ENCODE measurements around the gene CNKSR2. TPM values are rescaled to one million over a fixed set of nuclear protein-coding genes. Genes with fewer than 3 reads are reported as not detected.

CNKSR2 gene
- 24.7 and 33.0 TPM in 2 replicates for total RNA-seq (2014; rRNA removed; shearing (Covaris generic))

DNA sequence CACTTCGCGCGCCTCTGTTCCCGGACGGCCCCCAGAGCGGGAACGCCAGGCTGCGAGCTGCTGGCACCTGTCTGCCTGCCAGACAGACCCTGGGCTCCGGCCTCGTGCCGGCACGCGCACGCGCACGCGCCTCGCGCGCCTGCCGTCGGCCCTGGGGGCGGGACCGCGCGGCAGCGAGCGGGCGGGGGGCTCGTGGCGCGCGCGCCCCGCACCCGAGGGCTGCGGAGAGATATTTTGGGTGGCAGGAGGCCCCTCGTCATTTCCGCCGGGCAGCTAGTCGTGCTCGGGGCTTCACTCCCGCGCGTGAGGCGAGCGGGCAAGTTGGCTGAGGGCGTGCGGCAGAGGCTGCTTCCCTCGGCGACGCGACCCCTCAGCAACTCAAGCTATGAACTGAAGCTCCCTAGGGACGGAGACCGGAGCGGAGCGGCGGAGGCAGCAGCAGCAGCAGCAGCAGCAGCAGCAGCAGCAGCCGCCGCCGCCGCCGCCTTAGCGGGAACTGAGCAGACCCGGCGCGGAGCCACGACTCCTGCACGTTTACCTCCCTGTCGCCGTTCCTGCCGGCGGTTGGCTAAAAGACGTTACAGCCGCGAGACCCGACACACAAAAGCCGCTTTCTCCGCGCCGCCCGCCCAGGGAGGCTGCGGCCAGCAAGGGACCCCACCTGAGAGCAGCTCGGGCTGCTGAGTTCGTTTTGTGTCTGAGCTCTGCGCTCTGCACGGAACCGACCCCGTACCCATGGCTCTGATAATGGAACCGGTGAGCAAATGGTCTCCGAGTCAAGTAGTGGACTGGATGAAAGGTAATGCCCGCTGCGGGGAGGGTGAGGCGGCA lies at the start of gene CNKSR2:
TSS of gene CNKSR2 (plus strand) at position 256 of the 831 bp plus-strand sequence. CDS start at position 736, 480 bp downstream.
- Histone ChIP-seq H3K9me3 (replicated peaks) (no peaks in the 10 kb centered on the region), H3K4me1 (peaks cover 5% of the 10 kb centered on the region; the same call in 1 of the 2 replicates), H3K36me3 (no peaks in the 10 kb centered on the region), H3K27me3 (no peaks in the 10 kb centered on the region), H3K4me3 (peak within 1 kb of the TSS; percentile 81), H3K27ac (peak within 1 kb of the TSS; percentile 69)
- DNase-seq, result peak; percentile 88 to 89

DNA sequence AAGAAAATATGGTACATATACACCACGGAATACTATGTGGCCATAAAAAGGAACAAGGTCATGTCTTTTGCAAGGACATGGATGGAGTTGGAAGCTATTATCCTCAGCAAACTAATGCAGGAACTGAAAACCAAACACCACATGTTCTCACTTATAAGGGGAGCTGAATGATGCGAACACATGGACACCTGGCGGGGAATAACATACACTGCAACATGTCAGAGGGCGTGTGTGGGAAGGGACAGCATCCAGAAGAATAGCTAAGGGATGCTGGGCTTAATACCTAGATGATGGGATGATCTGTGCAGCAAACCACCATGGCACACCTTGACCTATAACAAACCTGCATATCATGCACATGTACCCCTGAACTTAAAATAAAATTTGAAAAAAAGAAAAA lies 19.5 kb upstream of the CNKSR2 start:
- Histone ChIP-seq H3K4me3 (no peak overlapping the region), H3K27me3 (no peaks in the 10 kb centered on the region), H3K27ac (no peak overlapping the region), H3K4me1 (no peaks in the 10 kb centered on the region), H3K9me3 (replicated peaks) (no peaks in the 10 kb centered on the region; the same call in 1 of the 2 replicates), H3K36me3 (no peaks in the 10 kb centered on the region)
- peak in 1 of 2 experiments; percentile 22 for DNase-seq

DNA sequence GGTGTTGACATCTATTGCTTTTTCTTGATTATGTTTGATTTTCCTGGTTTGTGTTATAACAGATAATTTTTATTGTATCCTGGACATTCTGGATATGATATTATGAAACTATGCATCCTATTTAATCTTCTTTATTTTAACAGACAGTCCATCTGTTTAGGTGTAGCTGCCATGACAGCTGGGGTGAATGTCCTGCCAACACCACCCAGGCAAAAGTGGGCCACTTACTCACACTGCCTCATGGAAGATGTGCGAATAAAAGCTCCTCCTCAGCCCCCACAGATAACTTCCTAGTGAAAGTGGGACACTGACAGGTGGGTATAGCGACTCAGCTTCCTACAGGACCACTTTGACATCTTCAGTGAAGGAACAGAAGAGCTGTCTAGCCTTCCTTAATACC lies 18.4 kb upstream of the CNKSR2 start:
- no peaks in the 10 kb centered on the region; the same call in 1 of the 2 replicates for H3K9me3 ChIP-seq (replicated peaks)
- no peak for DNase-seq
- H3K27me3 ChIP-seq, result no peaks in the 10 kb centered on the region
- H3K4me3 ChIP-seq, result no peak overlapping the region
- no peaks in the 10 kb centered on the region for H3K36me3 ChIP-seq
- H3K4me1 ChIP-seq, result no peaks in the 10 kb centered on the region
- no peak overlapping the region for H3K27ac ChIP-seq

DNA sequence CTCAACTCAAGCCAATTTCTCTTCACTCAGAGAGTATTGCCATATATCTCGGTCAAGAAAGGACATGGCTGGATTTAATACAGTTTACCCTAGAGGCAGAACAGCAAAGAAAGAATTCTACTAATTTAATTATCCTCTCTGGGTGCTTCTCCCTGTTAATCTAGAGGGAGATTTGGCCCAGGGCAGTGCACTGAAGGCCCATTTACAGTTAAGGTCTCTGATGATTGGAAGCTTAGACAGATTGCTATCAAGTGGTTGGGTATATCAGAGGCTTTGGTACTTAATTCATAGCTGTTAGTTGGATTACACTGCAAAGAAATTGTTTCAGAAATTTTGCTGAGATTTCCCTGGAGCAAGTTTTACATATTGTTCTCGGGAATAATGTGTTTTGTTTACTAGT lies 4.6 kb upstream of the CNKSR2 start:
- H3K36me3 ChIP-seq, result no peaks in the 10 kb centered on the region
- no peak for DNase-seq
- H3K4me3 ChIP-seq, result no peak overlapping the region
- no peaks in the 10 kb centered on the region for H3K9me3 ChIP-seq (replicated peaks)
- H3K27me3 ChIP-seq, result no peaks in the 10 kb centered on the region
- no peak overlapping the region for H3K27ac ChIP-seq
- peaks cover 5% of the 10 kb centered on the region; the same call in 1 of the 2 replicates for H3K4me1 ChIP-seq

DNA sequence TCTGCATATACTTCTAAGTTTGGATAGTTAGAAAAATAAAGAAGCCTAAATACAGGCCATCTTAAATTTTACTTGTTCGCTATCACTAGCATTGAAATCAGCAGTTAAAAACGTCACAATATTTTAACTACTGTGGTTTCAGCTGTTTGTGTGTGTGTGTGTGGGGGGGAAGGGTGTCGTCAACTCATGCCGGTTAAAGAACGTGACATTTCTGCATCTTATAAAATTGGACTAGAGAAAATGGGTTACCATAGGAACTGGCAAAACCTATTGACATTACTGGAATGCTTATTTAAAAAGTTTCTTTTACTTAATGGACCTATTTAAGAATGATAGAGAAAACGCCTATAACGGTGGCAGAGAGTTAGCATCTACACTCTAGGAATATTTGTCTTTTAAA lies 1.2 kb upstream of the CNKSR2 start:
- H3K27ac ChIP-seq, result no peak overlapping the region
- DNase-seq, result no peak
- no peaks in the 10 kb centered on the region for H3K9me3 ChIP-seq (replicated peaks)
- H3K4me1 ChIP-seq, result peaks cover 5% of the 10 kb centered on the region; the same call in 1 of the 2 replicates
- H3K36me3 ChIP-seq, result no peaks in the 10 kb centered on the region
- H3K27me3 ChIP-seq, result no peaks in the 10 kb centered on the region
- H3K4me3 ChIP-seq, result peak overlapping the region; percentile 81

DNA sequence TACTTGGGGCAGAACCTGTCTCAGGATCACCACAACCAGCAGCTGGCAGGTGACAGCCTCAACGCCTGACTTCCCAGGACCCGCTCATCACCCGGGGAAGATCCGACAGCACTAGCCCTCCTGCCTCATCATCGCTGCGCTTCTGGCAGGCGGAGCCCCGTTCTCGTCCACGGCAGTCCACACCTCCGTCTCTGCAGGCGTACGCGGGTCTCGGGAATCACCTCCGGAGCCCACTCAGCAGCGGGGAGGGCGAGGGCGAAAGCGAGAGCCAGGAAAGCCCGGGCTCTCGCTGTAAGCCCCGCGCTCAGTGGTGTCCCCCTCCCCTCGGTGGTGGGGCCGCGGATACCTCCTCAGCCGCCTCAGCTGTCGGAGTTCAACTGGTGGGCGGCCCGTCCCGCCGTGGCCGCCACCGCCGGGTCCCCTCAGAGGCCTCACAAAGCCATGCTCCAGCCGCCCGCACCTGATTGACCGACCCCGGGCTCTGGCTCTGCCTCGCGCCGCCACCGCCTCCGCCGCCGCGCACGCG lies 518 bp upstream of the CNKSR2 start:
- H3K27me3 ChIP-seq, result no peaks in the 10 kb centered on the region
- H3K9me3 ChIP-seq (replicated peaks), result no peaks in the 10 kb centered on the region
- peak; percentile 38 to 56 for DNase-seq
- no peaks in the 10 kb centered on the region for H3K36me3 ChIP-seq
- H3K27ac ChIP-seq, result peak overlapping the region; percentile 32
- peaks cover 5% of the 10 kb centered on the region; the same call in 1 of the 2 replicates for H3K4me1 ChIP-seq
- H3K4me3 ChIP-seq, result peak overlapping the region; percentile 81

DNA sequence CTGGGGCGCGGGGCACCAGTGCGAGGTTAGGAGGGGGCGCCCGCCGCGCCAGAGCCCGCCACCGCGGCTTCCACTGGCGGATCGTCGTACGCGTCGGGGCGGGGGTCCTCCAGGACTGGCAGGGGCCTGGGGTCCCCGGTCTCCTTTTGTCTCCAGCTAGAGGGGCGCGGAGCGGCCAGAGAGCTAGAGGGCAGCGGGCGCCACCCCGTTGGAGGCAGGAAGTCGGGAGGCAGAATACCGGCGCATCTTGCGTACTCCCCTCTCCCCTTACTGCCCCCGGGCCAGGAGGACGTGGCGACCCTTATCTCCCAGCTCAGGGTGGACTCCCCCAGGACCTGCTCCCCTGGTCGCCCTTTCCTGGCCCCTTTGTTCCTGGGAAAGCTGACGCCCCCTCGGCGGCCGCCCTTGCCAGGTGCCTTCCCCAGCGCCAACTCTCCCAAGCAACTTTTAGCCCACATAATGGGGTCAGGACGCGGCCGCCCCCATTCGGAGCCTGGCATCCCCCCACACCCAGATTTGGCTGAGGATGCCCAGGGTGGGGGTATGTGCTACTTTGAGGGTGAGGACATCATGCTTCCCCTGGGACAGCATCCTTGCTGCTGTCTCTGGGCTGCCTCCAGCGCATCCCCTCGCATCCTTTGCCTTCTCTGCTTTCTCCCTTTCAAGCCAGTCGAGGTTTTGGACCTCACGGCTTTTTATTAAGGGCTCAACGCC lies 933 bp downstream of the CNKSR2 start:
- peak; percentile 19 to 41 for DNase-seq
- peak overlapping the region; percentile 81 for H3K4me3 ChIP-seq
- no peaks in the 10 kb centered on the region for H3K36me3 ChIP-seq
- peak overlapping the region; percentile 69 for H3K27ac ChIP-seq
- peaks cover 5% of the 10 kb centered on the region; the same call in 1 of the 2 replicates for H3K4me1 ChIP-seq
- no peaks in the 10 kb centered on the region for H3K9me3 ChIP-seq (replicated peaks)
- H3K27me3 ChIP-seq, result no peaks in the 10 kb centered on the region

DNA sequence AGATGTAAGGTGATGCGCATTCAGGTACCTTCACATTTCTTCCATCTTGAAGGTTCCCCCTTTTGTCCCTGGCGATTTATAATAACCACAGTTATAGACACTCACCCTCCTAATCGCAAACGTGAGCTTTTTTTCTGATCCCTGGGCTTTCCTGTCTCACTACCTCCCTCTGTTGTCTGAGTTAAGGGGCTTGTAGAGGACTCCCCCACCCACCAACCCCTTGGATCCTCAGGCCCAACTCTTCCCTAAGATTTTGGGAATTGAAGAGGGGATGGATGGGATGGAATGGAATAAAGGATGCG lies 1.4 kb downstream of the CNKSR2 start:
- H3K27me3 ChIP-seq, result no peaks in the 10 kb centered on the region
- DNase-seq, result peak; percentile 16 to 51
- peak overlapping the region; percentile 81 for H3K4me3 ChIP-seq
- no peak overlapping the region for H3K27ac ChIP-seq
- no peaks in the 10 kb centered on the region for H3K9me3 ChIP-seq (replicated peaks)
- no peaks in the 10 kb centered on the region for H3K36me3 ChIP-seq
- peaks cover 5% of the 10 kb centered on the region; the same call in 1 of the 2 replicates for H3K4me1 ChIP-seq

DNA sequence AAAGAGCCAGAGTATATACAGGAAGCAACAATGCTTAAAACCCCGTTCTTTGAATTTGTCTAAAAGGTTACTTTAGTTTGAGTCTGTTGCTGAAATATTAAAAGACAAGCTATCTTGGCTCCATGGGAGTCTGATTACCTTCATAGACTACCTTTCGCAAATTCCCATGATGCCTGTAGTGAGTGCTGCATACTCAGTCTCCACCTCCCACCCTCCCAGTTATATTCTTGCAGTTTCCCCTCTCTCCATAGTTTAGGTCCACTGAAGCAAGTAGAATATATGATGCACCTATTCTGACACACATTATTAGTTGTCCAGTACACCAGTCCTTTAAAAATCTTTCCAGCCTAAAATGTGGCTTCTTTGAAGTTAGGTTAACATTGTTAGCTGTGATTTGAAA lies 2.4 kb downstream of the CNKSR2 start:
- Histone ChIP-seq H3K4me1 (peaks cover 5% of the 10 kb centered on the region; the same call in 1 of the 2 replicates), H3K36me3 (no peaks in the 10 kb centered on the region), H3K27me3 (no peaks in the 10 kb centered on the region), H3K9me3 (replicated peaks) (no peaks in the 10 kb centered on the region), H3K27ac (no peak overlapping the region), H3K4me3 (no peak overlapping the region)
- no peak for DNase-seq

DNA sequence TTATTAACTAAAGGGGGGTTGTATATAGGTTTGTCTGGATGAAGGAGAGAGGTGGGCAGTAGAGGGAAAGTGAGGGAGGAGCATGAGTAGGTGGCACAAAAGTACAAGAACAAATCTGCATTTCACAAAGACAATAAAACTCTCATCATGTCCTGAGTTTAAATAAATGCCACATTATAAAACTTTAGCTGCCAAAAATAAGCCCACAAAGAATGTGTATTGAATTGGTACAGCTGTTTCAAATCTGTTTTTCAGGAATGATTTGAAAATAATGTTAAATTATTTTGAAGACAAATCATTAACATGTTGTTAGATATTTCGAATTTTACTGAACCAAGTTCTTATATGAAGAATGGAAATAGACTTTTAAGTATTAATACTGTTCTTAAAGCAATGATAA lies 5.8 kb downstream of the CNKSR2 start:
- Histone ChIP-seq H3K9me3 (replicated peaks) (no peaks in the 10 kb centered on the region), H3K36me3 (no peaks in the 10 kb centered on the region), H3K27me3 (no peaks in the 10 kb centered on the region), H3K4me3 (no peak overlapping the region), H3K4me1 (no peaks in the 10 kb centered on the region), H3K27ac (no peak overlapping the region)
- DNase-seq, result no peak

DNA sequence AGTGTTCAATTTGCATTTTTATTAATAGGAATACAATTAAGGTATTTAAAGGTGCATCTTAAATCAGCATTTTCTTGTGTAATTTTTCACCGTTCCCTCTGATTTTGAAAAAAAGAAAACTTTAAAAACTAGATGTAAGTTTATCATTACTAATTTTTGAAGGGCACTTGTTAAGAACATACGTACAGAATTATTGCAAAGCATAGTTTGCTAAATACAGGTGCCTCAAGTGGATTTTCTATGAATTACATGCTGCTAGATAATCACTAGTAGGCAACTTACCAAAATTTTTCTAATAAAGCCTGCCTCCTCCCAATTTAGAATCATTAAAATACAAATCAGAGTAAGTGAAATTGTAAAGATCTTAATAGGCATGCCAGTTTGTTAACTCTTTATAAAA lies 8.5 kb downstream of the CNKSR2 start:
- H3K9me3 ChIP-seq (replicated peaks), result no peaks in the 10 kb centered on the region
- H3K36me3 ChIP-seq, result no peaks in the 10 kb centered on the region
- DNase-seq, result no peak
- no peak overlapping the region for H3K4me3 ChIP-seq
- no peak overlapping the region for H3K27ac ChIP-seq
- no peaks in the 10 kb centered on the region for H3K4me1 ChIP-seq
- no peaks in the 10 kb centered on the region for H3K27me3 ChIP-seq

DNA sequence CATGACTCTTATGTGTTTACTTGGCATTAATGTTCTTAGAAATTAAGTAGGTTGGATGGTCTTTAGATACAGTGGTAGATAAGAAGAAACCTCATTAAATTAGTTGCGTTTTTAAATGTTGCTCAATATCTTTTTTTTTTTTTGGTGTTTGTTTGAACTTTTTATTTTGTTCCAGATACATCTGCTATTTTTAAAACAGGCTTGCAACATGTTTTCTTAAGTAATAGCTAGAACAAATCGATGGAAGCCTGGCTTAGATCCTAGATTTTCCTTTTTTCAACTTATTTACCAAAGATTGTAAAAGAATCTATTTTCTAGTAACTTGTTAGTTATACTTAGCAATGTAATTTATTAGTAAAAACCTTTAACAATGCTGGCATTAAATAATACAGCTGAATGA lies 9.3 kb downstream of the CNKSR2 start:
- H3K27me3 ChIP-seq, result no peaks in the 10 kb centered on the region
- no peaks in the 10 kb centered on the region for H3K4me1 ChIP-seq
- DNase-seq, result no peak
- H3K4me3 ChIP-seq, result no peak overlapping the region
- no peaks in the 10 kb centered on the region for H3K36me3 ChIP-seq
- no peak overlapping the region for H3K27ac ChIP-seq
- no peaks in the 10 kb centered on the region for H3K9me3 ChIP-seq (replicated peaks)

DNA sequence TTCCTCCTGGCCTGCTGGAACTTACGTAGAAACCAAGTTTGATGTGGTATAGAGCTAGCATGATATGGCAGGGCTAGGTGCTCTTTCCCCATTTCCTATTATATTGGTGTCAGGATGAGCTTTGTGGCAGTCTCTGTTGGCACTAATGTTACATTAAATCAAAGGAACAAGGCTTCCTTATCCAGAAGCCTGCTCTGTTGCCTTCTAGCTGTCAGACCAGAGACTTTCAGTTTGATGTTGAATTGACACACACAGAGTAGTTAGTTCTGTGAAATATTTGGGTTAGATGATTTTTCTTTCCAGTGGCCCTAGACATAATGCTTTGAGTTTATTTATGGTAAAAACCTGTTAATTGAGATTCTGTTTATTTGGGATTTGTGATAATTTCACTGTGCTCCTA lies 10.0 kb downstream of the CNKSR2 start:
- DNase-seq, result no peak
- Histone ChIP-seq H3K36me3 (no peaks in the 10 kb centered on the region), H3K4me3 (no peak overlapping the region), H3K27ac (no peak overlapping the region), H3K9me3 (replicated peaks) (no peaks in the 10 kb centered on the region), H3K4me1 (no peaks in the 10 kb centered on the region), H3K27me3 (no peaks in the 10 kb centered on the region)

DNA sequence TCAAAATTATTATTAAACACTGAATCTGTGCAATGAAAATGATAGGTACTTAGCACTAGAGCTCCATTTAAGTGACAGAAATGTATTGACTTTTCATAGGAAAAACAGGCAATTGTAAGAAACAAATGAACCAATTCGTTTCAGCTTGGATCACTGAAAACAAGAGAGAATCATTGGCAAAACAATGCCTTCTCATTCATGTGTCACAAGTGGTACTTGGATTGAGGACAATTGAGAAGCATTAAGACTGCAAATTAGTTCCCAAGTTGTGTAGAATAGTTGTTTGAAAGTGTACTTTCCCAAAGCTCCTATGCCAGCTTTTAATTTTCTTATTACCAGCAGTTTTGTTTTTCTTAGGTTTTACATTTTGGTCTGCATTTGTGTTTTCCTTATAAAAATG lies 20.6 kb downstream of the CNKSR2 start:
- no peak overlapping the region for H3K27ac ChIP-seq

DNA sequence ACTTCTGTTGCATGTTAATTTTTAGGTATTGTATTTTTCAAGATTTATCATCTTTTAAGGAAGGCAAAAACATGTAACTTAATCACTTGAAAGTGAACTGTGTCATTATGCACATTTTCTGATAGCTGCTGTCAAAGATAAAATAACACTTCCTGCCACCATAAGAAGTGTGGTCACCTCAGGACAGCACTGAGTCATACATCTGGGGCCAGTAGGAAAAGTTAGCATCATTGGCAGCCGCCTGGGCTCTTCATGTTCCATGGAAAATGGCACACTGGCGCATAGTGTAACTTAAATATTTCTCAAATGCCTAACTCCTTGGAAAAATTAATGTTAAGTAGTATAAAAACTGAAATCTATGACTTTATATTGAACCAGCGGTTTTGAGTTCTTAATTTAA lies 24.2 kb downstream of the CNKSR2 start:
- Histone ChIP-seq H3K27ac (no peak overlapping the region), H3K4me1 (no peaks in the 10 kb centered on the region; the same call in 1 of the 2 replicates), H3K36me3 (no peaks in the 10 kb centered on the region), H3K27me3 (no peaks in the 10 kb centered on the region), H3K9me3 (replicated peaks) (no peaks in the 10 kb centered on the region), H3K4me3 (no peak overlapping the region)
- no peak for DNase-seq

More for the DNA sequence above, 20.6 kb downstream of the CNKSR2 start:
- Histone ChIP-seq H3K36me3 (0 out of 2 replicates have a peak, but pooled peaks cover 2% of the 10 kb centered on the region), H3K4me1 (no peaks in the 10 kb centered on the region; the same call in 1 of the 2 replicates), H3K4me3 (no peak overlapping the region), H3K9me3 (replicated peaks) (no peaks in the 10 kb centered on the region), H3K27me3 (no peaks in the 10 kb centered on the region)
- no peak for DNase-seq

Data from SJCRH30 (cell line).